ENCODE data around the gene SEC24B. TPM values are rescaled to one million over a fixed set of nuclear protein-coding genes. Genes with fewer than 3 reads are reported as not detected.
"Not testable (repeated sequence)": the region's sequence is repeated elsewhere in the genome, so short reads cannot be mapped to it uniquely, and the experiment has no call there.

The SEC24B gene
- total RNA-seq, 2 donors from 2014 or later = 27.2 to 39.1 TPM

- DNase-seq (ENCODE audit: low spot score) (no peak), ATAC-seq (ENCODE audit: insufficient number of reproducible peaks, low FRiP score, low read depth) (no peak)
- Histone ChIP-seq H3K27me3 (replicated peaks; ENCODE audit: insufficient read depth) (no peaks in the 10 kb centered on the region), H3K36me3 (peaks cover 24% of the 10 kb centered on the region), H3K4me1 (ENCODE audit: control insufficient read depth in 1 of 2, low read depth in 2 of 2) (no peaks in the 10 kb centered on the region), H3K27ac (no peak overlapping the region), H3K9me3 (no peaks in the 10 kb centered on the region), H3K4me3 (no peak overlapping the region)
- TF ChIP-seq CTCF (IDR thresholded peaks at IDR 0.05) = no peak
Observed at GRCh38 chr4:109497511-109497910, 63.9 kb downstream of the SEC24B start.

GRCh38 chr4:109499513-109499912 lies 65.9 kb downstream of the SEC24B start:
- no peak overlapping the region for H3K4me3 ChIP-seq
- no peaks in the 10 kb centered on the region for H3K27me3 ChIP-seq (replicated peaks; ENCODE audit: insufficient read depth)
- no peak for TF ChIP-seq CTCF (IDR thresholded peaks at IDR 0.05)
- H3K9me3 ChIP-seq = no peaks in the 10 kb centered on the region
- no peak for ATAC-seq (ENCODE audit: insufficient number of reproducible peaks, low FRiP score, low read depth)
- peaks cover 30% of the 10 kb centered on the region for H3K36me3 ChIP-seq
- H3K27ac ChIP-seq = no peak overlapping the region
- DNase-seq (ENCODE audit: low spot score) = no peak
- no peaks in the 10 kb centered on the region for H3K4me1 ChIP-seq (ENCODE audit: control insufficient read depth in 1 of 2, low read depth in 2 of 2)

- H3K9me3 ChIP-seq = no peaks in the 10 kb centered on the region
- H3K4me1 ChIP-seq (ENCODE audit: control insufficient read depth in 1 of 2, low read depth in 2 of 2) = no peaks in the 10 kb centered on the region
- H3K27ac ChIP-seq = no peak overlapping the region
- no peak overlapping the region for H3K4me3 ChIP-seq
- peaks cover 16% of the 10 kb centered on the region for H3K36me3 ChIP-seq
- DNase-seq (ENCODE audit: low spot score) = no peak
- no peaks in the 10 kb centered on the region for H3K27me3 ChIP-seq (replicated peaks; ENCODE audit: insufficient read depth)
- TF ChIP-seq CTCF (IDR thresholded peaks at IDR 0.05) = no peak
- no peak for ATAC-seq (ENCODE audit: insufficient number of reproducible peaks, low FRiP score, low read depth)
Observed at GRCh38 chr4:109506890-109507289, 73.3 kb downstream of the SEC24B start.

- H3K4me3 ChIP-seq = no peak overlapping the region
- no peaks in the 10 kb centered on the region for H3K4me1 ChIP-seq (ENCODE audit: control insufficient read depth in 1 of 2, low read depth in 2 of 2)
- no peaks in the 10 kb centered on the region for H3K9me3 ChIP-seq
- no peak for TF ChIP-seq CTCF (IDR thresholded peaks at IDR 0.05)
- ATAC-seq (ENCODE audit: insufficient number of reproducible peaks, low FRiP score, low read depth) = no peak
- DNase-seq (ENCODE audit: low spot score) = no peak
- H3K36me3 ChIP-seq = peaks cover 8% of the 10 kb centered on the region
- H3K27ac ChIP-seq = no peak overlapping the region
- no peaks in the 10 kb centered on the region for H3K27me3 ChIP-seq (replicated peaks; ENCODE audit: insufficient read depth)
Observed at GRCh38 chr4:109510687-109511086, 77.1 kb downstream of the SEC24B start.

GRCh38 chr4:109511414-109511813 lies 77.8 kb downstream of the SEC24B start:
- no peak for TF ChIP-seq CTCF (IDR thresholded peaks at IDR 0.05)
- Histone ChIP-seq H3K27me3 (replicated peaks; ENCODE audit: insufficient read depth) (no peaks in the 10 kb centered on the region), H3K9me3 (no peaks in the 10 kb centered on the region), H3K4me1 (ENCODE audit: control insufficient read depth in 1 of 2, low read depth in 2 of 2) (no peaks in the 10 kb centered on the region), H3K4me3 (no peak overlapping the region), H3K36me3 (peaks cover 10% of the 10 kb centered on the region), H3K27ac (no peak overlapping the region)
- no peak for ATAC-seq (ENCODE audit: insufficient number of reproducible peaks, low FRiP score, low read depth)
- no peak for DNase-seq (ENCODE audit: low spot score)

- H3K27me3 ChIP-seq (replicated peaks; ENCODE audit: insufficient read depth); DNase-seq (ENCODE audit: low spot score); H3K9me3 ChIP-seq; H3K27ac ChIP-seq; H3K4me1 ChIP-seq (ENCODE audit: control insufficient read depth in 1 of 2, low read depth in 2 of 2); H3K4me3 ChIP-seq; ATAC-seq (ENCODE audit: insufficient number of reproducible peaks, low FRiP score, low read depth): not testable (repeated sequence)
- peaks cover 21% of the 10 kb centered on the region for H3K36me3 ChIP-seq
Observed at GRCh38 chr4:109513368-109513767, 79.8 kb downstream of the SEC24B start.

All from thoracic aorta (tissue), 2 donors.